ENCODE results near the gene PSME4.

- no peak for TF ChIP-seq CTCF (IDR thresholded peaks at IDR 0.05; ENCODE audit: borderline replicate concordance, extremely low read depth, low read length, poor library complexity, severe bottlenecking)
- no peak for TF ChIP-seq EZH2 (IDR thresholded peaks at IDR 0.05; ENCODE audit: borderline replicate concordance, low read depth, low read length, severe bottlenecking)
Measured at GRCh38 chr2:53958443-53958842, 12.3 kb downstream of the PSME4 start.

Measured in DND-41 (cell line).